DND-41 (cell line): ENCODE measurements around the gene MS4A6A.
"Not testable (repeated sequence)": the region's sequence is repeated elsewhere in the genome, so short reads cannot be mapped to it uniquely, and the experiment has no call there.

Experiments
- EZH2 ChIP-seq: IDR thresholded peaks from 3 replicates; pipeline ENCODE4 v1.6.1; 2012; ENCODE audit warnings: borderline replicate concordance, low read depth, mild to moderate bottlenecking, moderate library complexity, low read length, inconsistent platforms; ENCODE audit not compliant: severe bottlenecking
- TF ChIP-seq, protein P1 (sequence below): IDR thresholded peaks from 2 replicates; pipeline ENCODE4 v1.5.1; 2012; ENCODE audit warnings: borderline replicate concordance, low read length, moderate library complexity, mild to moderate bottlenecking; ENCODE audit not compliant: poor library complexity, severe bottlenecking; ENCODE audit errors: extremely low read depth

DNA sequence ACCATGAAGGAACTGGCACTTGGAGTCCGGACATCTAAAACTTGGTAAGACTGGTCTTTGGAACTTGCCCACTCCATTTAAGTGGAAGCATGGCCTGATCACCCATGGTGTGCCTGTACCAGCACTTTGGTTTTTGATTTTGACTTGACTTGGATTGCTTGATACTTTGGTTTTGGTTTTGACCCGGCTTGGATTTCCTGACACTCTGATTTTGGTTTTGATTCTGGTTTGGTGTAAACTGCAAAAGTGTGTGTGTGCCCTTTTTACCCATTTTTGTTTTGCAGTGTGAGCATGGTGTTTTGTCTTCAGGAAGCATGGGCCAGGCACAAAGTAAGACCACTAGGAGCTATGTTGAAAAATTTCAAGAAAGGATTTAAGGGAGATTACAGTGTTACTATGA is 3.2 kb upstream of the MS4A6A start:
- TF ChIP-seq, protein P1, sequence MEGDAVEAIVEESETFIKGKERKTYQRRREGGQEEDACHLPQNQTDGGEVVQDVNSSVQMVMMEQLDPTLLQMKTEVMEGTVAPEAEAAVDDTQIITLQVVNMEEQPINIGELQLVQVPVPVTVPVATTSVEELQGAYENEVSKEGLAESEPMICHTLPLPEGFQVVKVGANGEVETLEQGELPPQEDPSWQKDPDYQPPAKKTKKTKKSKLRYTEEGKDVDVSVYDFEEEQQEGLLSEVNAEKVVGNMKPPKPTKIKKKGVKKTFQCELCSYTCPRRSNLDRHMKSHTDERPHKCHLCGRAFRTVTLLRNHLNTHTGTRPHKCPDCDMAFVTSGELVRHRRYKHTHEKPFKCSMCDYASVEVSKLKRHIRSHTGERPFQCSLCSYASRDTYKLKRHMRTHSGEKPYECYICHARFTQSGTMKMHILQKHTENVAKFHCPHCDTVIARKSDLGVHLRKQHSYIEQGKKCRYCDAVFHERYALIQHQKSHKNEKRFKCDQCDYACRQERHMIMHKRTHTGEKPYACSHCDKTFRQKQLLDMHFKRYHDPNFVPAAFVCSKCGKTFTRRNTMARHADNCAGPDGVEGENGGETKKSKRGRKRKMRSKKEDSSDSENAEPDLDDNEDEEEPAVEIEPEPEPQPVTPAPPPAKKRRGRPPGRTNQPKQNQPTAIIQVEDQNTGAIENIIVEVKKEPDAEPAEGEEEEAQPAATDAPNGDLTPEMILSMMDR = not testable (repeated sequence)
- not testable (repeated sequence) for TF ChIP-seq EZH2
